Measurements from ENCODE around the gene LARGE2. TPM values are rescaled to one million over a fixed set of nuclear protein-coding genes. Genes with fewer than 3 reads are reported as not detected.

Gene LARGE2
- total and polyA plus RNA-seq, 3 experiments from 2014 or later, result 2.6 to 14.4 (median 3.2) TPM

DNA sequence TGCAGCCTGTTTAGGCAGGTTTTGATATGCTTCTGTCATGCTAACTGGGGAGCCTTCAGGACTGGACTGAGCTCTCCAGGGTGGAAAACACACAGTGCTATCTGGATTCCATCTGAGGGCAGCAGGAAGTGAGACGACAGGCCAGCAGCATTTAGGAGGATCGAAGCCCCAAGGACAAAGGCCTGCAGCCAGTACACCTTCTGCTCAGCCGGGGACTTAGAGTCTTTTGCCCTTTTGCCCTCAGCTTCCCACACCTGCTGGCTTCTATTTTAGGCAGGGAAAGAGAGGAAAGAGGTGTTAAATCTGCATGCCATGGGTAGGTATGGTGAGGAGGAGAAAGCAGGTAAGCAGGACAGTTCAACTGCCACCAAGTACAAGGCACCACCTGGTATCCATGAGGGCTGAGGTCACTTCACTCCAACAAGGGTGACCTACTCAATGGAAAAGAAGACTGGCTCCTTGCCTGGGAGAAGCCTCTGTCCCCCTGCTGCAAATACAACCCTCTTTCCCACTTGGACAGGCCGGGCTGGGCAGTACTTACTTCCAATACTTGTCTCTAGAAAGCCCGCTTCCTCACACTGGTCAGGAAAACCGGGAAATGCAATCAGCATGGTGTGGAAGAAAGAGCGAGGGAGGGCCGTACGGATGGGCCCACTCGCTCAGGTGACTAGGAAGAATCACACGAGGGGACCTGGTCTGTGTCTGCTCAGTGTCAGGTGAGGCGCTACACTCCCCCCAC lies 12.3 kb downstream of the LARGE2 start:
- ChIA-PET POLR2A (no interaction called here), CTCF (interaction anchor here (1.3 to 2.6 kb wide), 2 partner anchors 8 to 30 kb away, joined by 3 to 9 read pairs; no protein-coding TSS in a partner anchor)
- Histone ChIP-seq H3K27ac (ENCODE audit: low read depth, low read length) (no peak overlapping the region), H3K4me3 (ENCODE audit: low read length) (no peak overlapping the region), H3K9me3 (ENCODE audit: low read length) (no peaks in the 10 kb centered on the region), H3K27me3 (ENCODE audit: insufficient read depth, low read length, poor library complexity, severe bottlenecking) (no peaks in the 10 kb centered on the region), H3K4me1 (ENCODE audit: insufficient read depth, low read length) (peaks cover 21% of the 10 kb centered on the region), H3K36me3 (ENCODE audit: insufficient read depth, low read length) (peaks cover 36% of the 10 kb centered on the region)
- peaks cover 19 to 27% (median 21%) of the 10 kb centered on the region in 3 donors for H3K4me1 Mint-ChIP-seq
- H3K36me3 Mint-ChIP-seq, result peaks cover 0 to 69% (median 10%) of the 10 kb centered on the region in 3 donors
- H3K9me3 Mint-ChIP-seq, result no peaks in the 10 kb centered on the region
- H3K27ac Mint-ChIP-seq, result peak overlapping the region in 1 of 8 donors; percentile 27
- H3K27me3 Mint-ChIP-seq, result peaks cover 0 to 4% of the 10 kb centered on the region in 2 donors
- no peak overlapping the region for H3K4me3 Mint-ChIP-seq
- no peak for DNase-seq

DNA sequence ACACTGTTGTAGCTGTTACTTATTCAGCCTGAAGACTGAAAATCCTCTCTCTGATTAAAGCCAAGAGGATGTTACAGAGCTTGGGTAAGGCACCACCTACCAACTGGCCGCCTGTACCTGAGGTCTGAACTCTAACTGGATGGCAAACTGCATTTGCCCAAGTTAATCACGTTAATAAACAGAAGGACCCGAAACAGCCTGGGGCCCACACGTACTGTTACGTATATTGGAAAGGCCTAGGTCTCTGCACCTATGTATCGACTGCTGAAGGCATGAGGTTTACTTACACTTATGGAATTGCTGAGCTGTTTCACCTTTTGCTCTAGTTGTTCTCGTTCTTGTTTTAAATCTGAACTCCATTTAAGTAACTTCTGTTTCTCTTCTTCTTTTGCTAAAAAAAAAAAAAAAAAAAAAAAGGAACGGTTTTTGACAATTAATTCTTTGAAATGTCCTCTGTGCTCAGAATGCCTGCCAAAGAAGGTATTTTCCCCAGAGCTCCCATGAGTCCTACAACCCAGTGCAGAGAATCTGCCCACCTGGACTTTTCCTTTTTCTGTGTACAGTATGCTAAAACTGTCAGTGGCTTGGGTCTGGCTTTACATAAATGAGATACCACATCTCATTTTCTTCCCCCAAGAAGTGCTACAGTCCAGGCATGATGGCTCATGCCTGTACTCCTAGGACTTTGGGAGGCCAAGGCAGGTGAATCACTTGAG lies 13.1 kb downstream of the LARGE2 start:
- Histone ChIP-seq H3K27me3 (ENCODE audit: insufficient read depth, low read length, poor library complexity, severe bottlenecking) (no peaks in the 10 kb centered on the region), H3K4me3 (ENCODE audit: low read length) (no peak overlapping the region), H3K4me1 (ENCODE audit: insufficient read depth, low read length) (peaks cover 13% of the 10 kb centered on the region), H3K27ac (ENCODE audit: low read depth, low read length) (no peak overlapping the region), H3K36me3 (ENCODE audit: insufficient read depth, low read length) (peaks cover 36% of the 10 kb centered on the region), H3K9me3 (ENCODE audit: low read length) (no peaks in the 10 kb centered on the region)
- Mint-ChIP-seq H3K4me3 (no peak overlapping the region), H3K4me1 (peaks cover 12 to 20% (median 14%) of the 10 kb centered on the region in 3 donors), H3K27ac (peak overlapping the region in 1 of 8 donors; percentile 58), H3K27me3 (no peaks in the 10 kb centered on the region), H3K9me3 (no peaks in the 10 kb centered on the region), H3K36me3 (peaks cover 0 to 70% (median 10%) of the 10 kb centered on the region in 3 donors)
- DNase-seq, result no peak
- ChIA-PET POLR2A (no interaction called here), CTCF (interaction anchor here (1.3 to 2.6 kb wide), 2 partner anchors 9 to 29 kb away, joined by 3 to 9 read pairs; no protein-coding TSS in a partner anchor)

DNA sequence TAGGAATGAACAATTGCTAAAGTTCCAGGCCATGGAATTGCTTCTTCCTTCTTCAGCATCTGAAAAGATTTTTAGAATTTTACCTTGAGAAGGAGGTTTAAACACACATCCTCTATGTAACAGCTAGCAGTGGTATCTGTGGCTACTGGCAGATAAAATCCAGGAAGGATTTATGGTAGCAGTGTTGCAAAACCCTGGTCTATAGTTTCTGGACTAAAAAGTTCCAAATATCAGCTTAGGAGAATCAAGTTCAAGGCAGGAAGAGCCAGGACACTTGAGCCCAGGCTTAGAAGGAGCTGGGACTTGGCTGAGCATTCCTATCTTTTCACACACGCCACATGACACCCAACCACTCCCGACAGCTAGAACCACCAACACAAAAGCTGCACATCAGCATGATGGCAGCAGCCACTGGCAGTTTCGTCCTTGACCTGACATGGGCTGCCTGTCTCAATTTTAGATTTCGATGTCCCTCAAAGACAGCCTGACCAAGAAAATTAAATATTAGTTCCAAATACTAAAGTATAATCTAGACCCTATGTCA lies 14.1 kb downstream of the LARGE2 start:
- Mint-ChIP-seq H3K36me3 (peaks cover 0 to 74% (median 11%) of the 10 kb centered on the region in 3 donors), H3K27me3 (no peaks in the 10 kb centered on the region), H3K4me3 (no peak overlapping the region), H3K27ac (peak overlapping the region in 2 of 8 donors; percentile 20 to 21), H3K4me1 (peaks cover under 1 to 9% (median 3%) of the 10 kb centered on the region in 3 donors), H3K9me3 (no peaks in the 10 kb centered on the region)
- Histone ChIP-seq H3K4me3 (ENCODE audit: low read length) (no peak overlapping the region), H3K4me1 (ENCODE audit: insufficient read depth, low read length) (peaks cover 2% of the 10 kb centered on the region), H3K36me3 (ENCODE audit: insufficient read depth, low read length) (peaks cover 36% of the 10 kb centered on the region), H3K27ac (ENCODE audit: low read depth, low read length) (no peak overlapping the region), H3K9me3 (ENCODE audit: low read length) (no peaks in the 10 kb centered on the region), H3K27me3 (ENCODE audit: insufficient read depth, low read length, poor library complexity, severe bottlenecking) (no peaks in the 10 kb centered on the region)
- no peak for DNase-seq
- ChIA-PET CTCF (interaction anchor here (1.3 kb wide), 1 partner anchor 10 kb away, joined by 3 read pairs; no protein-coding TSS in a partner anchor), POLR2A (no interaction called here)

DNA sequence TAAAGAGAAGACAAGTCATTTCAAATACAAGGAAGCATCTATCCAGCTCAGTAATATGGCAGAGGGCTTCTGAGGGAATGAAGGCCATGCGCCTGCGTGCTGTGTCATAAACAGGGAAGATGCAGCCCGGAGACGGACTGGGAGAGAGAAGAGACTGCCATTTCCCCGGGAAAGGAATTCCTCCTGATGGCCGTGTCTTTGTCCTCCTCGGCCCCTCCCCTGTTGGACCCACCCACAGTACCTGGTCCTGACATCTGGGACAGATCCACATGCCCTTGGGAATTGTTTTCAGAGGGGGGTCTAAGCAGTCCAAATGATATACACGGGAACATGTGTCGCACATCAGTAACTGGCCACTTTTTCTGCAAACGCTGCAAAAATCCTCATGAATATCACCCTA lies 15.5 kb downstream of the LARGE2 start:
- H3K9me3 Mint-ChIP-seq, result no peaks in the 10 kb centered on the region
- ChIA-PET POLR2A (no interaction called here), CTCF (no interaction called here)
- Histone ChIP-seq H3K27me3 (ENCODE audit: insufficient read depth, low read length, poor library complexity, severe bottlenecking) (no peaks in the 10 kb centered on the region), H3K9me3 (ENCODE audit: low read length) (no peaks in the 10 kb centered on the region), H3K4me1 (ENCODE audit: insufficient read depth, low read length) (no peaks in the 10 kb centered on the region), H3K36me3 (ENCODE audit: insufficient read depth, low read length) (peaks cover 39% of the 10 kb centered on the region), H3K27ac (ENCODE audit: low read depth, low read length) (no peak overlapping the region), H3K4me3 (ENCODE audit: low read length) (no peak overlapping the region)
- no peak overlapping the region for H3K4me3 Mint-ChIP-seq
- H3K36me3 Mint-ChIP-seq, result peaks cover 0 to 74% (median 16%) of the 10 kb centered on the region in 3 donors
- no peaks in the 10 kb centered on the region for H3K4me1 Mint-ChIP-seq
- no peak for DNase-seq
- H3K27ac Mint-ChIP-seq, result peak overlapping the region in 1 of 8 donors; percentile 24
- H3K27me3 Mint-ChIP-seq, result no peaks in the 10 kb centered on the region

DNA sequence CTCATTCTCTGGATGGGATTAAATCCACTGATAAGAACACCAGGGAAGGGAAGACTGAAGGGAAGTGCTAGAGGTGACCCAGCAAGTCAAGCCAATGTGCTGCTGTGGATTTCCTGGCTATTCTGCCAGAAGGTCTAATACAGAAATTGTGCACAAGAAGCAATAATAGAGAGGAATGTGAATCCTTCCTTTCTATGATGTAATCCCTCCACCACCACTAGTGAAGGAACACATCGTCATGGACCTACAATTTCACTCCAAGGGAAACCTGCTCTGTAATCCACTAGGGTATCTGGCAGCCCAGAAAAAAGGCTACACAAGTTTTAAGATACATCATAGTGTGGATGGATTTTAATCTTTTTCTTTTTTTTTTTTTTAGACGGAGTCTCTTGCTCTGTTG lies 17.4 kb downstream of the LARGE2 start:
- no peaks in the 10 kb centered on the region for H3K27me3 ChIP-seq (ENCODE audit: insufficient read depth, low read length, poor library complexity, severe bottlenecking)
- no peaks in the 10 kb centered on the region for H3K4me1 ChIP-seq (ENCODE audit: insufficient read depth, low read length)
- CTCF ChIA-PET, result no interaction called here
- Mint-ChIP-seq H3K36me3 (peaks cover 0 to 73% (median 18%) of the 10 kb centered on the region in 3 donors), H3K4me1 (no peaks in the 10 kb centered on the region), H3K27me3 (no peaks in the 10 kb centered on the region), H3K27ac (peak overlapping the region in 1 of 8 donors; percentile 61), H3K4me3 (no peak overlapping the region), H3K9me3 (no peaks in the 10 kb centered on the region)
- no peaks in the 10 kb centered on the region for H3K9me3 ChIP-seq (ENCODE audit: low read length)
- H3K27ac ChIP-seq (ENCODE audit: low read depth, low read length), result no peak overlapping the region
- POLR2A ChIA-PET, result no interaction called here
- peaks cover 23% of the 10 kb centered on the region for H3K36me3 ChIP-seq (ENCODE audit: insufficient read depth, low read length)
- H3K4me3 ChIP-seq (ENCODE audit: low read length), result no peak overlapping the region
- DNase-seq, result no peak

DNA sequence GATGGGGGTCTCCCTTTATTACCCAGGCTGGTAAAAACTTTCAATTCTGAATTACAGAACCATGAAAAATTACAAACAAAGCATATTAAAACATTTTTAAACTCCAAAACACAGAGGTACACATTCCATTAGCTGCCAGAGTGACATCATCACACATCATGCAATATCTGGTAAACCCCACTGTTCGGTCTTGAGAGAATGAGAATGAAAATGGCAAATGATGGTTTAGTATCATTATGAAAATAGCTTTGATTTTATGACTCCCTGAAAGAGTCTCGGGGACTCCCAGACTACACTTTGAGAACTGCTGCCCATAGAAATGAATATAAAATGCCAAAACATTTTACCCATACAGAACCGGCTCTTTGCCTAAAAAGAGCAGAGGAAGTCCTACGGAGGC lies 18.8 kb downstream of the LARGE2 start:
- Histone ChIP-seq H3K27me3 (ENCODE audit: insufficient read depth, low read length, poor library complexity, severe bottlenecking) (no peaks in the 10 kb centered on the region), H3K4me1 (ENCODE audit: insufficient read depth, low read length) (no peaks in the 10 kb centered on the region), H3K36me3 (ENCODE audit: insufficient read depth, low read length) (peaks cover 22% of the 10 kb centered on the region), H3K4me3 (ENCODE audit: low read length) (no peak overlapping the region), H3K9me3 (ENCODE audit: low read length) (no peaks in the 10 kb centered on the region), H3K27ac (ENCODE audit: low read depth, low read length) (no peak overlapping the region)
- ChIA-PET POLR2A (no interaction called here), CTCF (no interaction called here)
- DNase-seq, result no peak
- H3K27me3 Mint-ChIP-seq, result no peaks in the 10 kb centered on the region
- peak overlapping the region in 3 of 8 donors; percentile 27 to 58 (median 46) for H3K27ac Mint-ChIP-seq
- H3K4me3 Mint-ChIP-seq, result no peak overlapping the region
- H3K36me3 Mint-ChIP-seq, result peaks cover 6 to 73% (median 21%) of the 10 kb centered on the region in 3 donors
- H3K9me3 Mint-ChIP-seq, result no peaks in the 10 kb centered on the region
- H3K4me1 Mint-ChIP-seq, result no peaks in the 10 kb centered on the region

DNA sequence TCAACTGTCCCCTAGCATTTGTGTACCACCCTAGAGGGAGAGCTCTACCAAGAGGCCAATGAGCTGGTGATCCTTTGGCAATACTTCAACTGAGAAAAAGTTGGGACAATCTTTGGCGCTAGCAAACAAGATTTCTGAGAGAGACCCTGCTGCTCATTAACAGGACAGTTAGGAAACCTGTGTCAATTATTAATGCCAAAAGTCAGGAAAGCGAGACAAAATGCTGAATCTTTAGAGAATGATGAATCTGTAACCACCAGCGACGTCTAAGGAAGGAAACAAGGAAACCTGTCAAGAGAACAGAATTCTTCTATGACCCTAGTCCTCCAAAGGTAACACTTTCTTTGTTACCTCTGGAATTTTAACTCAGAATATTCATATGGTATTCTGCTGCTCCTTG lies 19.9 kb downstream of the LARGE2 start:
- CTCF ChIA-PET, result no interaction called here
- H3K27me3 ChIP-seq (ENCODE audit: insufficient read depth, low read length, poor library complexity, severe bottlenecking), result no peaks in the 10 kb centered on the region

More for the DNA sequence above, 19.9 kb downstream of the LARGE2 start:
- Mint-ChIP-seq H3K36me3 (peaks cover 6 to 76% (median 16%) of the 10 kb centered on the region in 3 donors), H3K4me3 (no peak overlapping the region), H3K4me1 (no peaks in the 10 kb centered on the region), H3K27ac (peak overlapping the region in 3 of 8 donors; percentile 5 to 30 (median 20)), H3K9me3 (no peaks in the 10 kb centered on the region), H3K27me3 (no peaks in the 10 kb centered on the region)
- Histone ChIP-seq H3K4me3 (ENCODE audit: low read length) (no peak overlapping the region), H3K36me3 (ENCODE audit: insufficient read depth, low read length) (peaks cover 27% of the 10 kb centered on the region), H3K9me3 (ENCODE audit: low read length) (no peaks in the 10 kb centered on the region), H3K27ac (ENCODE audit: low read depth, low read length) (no peak overlapping the region), H3K4me1 (ENCODE audit: insufficient read depth, low read length) (no peaks in the 10 kb centered on the region)
- no peak for DNase-seq
- POLR2A ChIA-PET, result no interaction called here

All from CD8-positive, alpha-beta memory T cell (primary cell).